ENCODE data around the gene HERC6. TPM values are rescaled to one million over a fixed set of nuclear protein-coding genes. Genes with fewer than 3 reads are reported as not detected.
"Not testable (repeated sequence)": the region's sequence is repeated elsewhere in the genome, so short reads cannot be mapped to it uniquely, and the experiment has no call there.

HERC6 gene
- total RNA-seq, 1 donor from 2014 or later = 2.4 TPM

GRCh38 chr4:88447371-88448095 lies 68.9 kb downstream of the HERC6 start:
- no peak for DNase-seq (ENCODE audit: low read depth)
- H3K4me3 ChIP-seq (ENCODE audit: low read depth, low read length) = no peak overlapping the region
- TF ChIP-seq, protein P1, sequence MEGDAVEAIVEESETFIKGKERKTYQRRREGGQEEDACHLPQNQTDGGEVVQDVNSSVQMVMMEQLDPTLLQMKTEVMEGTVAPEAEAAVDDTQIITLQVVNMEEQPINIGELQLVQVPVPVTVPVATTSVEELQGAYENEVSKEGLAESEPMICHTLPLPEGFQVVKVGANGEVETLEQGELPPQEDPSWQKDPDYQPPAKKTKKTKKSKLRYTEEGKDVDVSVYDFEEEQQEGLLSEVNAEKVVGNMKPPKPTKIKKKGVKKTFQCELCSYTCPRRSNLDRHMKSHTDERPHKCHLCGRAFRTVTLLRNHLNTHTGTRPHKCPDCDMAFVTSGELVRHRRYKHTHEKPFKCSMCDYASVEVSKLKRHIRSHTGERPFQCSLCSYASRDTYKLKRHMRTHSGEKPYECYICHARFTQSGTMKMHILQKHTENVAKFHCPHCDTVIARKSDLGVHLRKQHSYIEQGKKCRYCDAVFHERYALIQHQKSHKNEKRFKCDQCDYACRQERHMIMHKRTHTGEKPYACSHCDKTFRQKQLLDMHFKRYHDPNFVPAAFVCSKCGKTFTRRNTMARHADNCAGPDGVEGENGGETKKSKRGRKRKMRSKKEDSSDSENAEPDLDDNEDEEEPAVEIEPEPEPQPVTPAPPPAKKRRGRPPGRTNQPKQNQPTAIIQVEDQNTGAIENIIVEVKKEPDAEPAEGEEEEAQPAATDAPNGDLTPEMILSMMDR (conservative IDR thresholded peaks at IDR 0.05; ENCODE audit: low read depth, low read length) = no peak

- not testable (repeated sequence) for H3K4me3 ChIP-seq (ENCODE audit: low read depth, low read length); DNase-seq (ENCODE audit: low read depth)
Observed at GRCh38 chr4:88448211-88448765, 69.6 kb downstream of the HERC6 start.

DNA sequence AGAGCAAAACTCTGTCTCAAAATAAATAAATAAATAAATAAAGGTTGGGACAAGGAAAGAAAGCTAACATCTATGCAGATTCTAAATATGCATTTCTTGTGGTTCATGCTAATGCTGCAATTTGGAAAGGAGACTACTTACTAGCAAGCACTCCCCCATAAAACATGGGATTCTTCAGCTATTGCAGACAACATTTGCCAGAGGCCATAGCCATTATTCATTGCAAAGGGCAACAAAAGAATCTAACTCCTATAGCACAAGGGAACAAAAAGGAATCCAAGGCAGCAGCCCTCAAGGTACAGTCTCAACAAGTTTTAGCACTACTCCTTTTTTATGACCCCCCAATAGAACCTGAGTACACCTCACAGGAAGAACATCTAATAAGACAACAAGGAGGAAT lies 70.2 kb downstream of the HERC6 start:
- no peak overlapping the region for H3K4me3 ChIP-seq (ENCODE audit: low read depth, low read length)
- TF ChIP-seq, protein P1 (conservative IDR thresholded peaks at IDR 0.05; ENCODE audit: low read depth, low read length) = no peak
- no peak for DNase-seq (ENCODE audit: low read depth)

GRCh38 chr4:88449290-88449689 lies 70.6 kb downstream of the HERC6 start:
- DNase-seq (ENCODE audit: low read depth) = no peak

DNA sequence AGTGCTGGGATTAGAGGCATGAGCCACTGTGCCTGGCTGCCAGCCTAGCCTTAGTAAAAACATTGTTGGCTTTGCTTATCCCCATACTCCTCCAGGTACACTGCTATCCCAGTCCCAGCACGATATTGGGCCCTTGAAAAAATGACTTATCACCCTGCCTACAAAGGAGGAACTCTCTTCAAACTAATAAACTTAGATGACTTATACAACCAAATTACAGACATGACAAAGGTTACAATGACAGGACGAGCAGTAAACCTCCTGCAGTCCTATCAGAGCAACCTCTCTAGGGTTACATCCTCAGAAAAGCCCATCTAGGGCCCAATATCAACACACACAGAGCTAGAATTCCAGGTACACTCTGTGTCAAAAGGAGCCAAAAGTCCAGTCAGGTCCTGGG lies 72.6 kb downstream of the HERC6 start:
- no peak for DNase-seq (ENCODE audit: low read depth)
- H3K4me3 ChIP-seq (ENCODE audit: low read depth, low read length) = no peak overlapping the region
- TF ChIP-seq, protein P1 (conservative IDR thresholded peaks at IDR 0.05; ENCODE audit: low read depth, low read length) = no peak

More at GRCh38 chr4:88449290-88449689, 70.6 kb downstream of the HERC6 start:
- no peak overlapping the region for H3K4me3 ChIP-seq (ENCODE audit: low read depth, low read length)
- TF ChIP-seq, protein P1 (conservative IDR thresholded peaks at IDR 0.05; ENCODE audit: low read depth, low read length) = no peak

GRCh38 chr4:88452912-88453311 lies 74.3 kb downstream of the HERC6 start:
- no peak for DNase-seq (ENCODE audit: low read depth)
- TF ChIP-seq, protein P1 (conservative IDR thresholded peaks at IDR 0.05; ENCODE audit: low read depth, low read length) = no peak
- no peak overlapping the region for H3K4me3 ChIP-seq (ENCODE audit: low read depth, low read length)

DNA sequence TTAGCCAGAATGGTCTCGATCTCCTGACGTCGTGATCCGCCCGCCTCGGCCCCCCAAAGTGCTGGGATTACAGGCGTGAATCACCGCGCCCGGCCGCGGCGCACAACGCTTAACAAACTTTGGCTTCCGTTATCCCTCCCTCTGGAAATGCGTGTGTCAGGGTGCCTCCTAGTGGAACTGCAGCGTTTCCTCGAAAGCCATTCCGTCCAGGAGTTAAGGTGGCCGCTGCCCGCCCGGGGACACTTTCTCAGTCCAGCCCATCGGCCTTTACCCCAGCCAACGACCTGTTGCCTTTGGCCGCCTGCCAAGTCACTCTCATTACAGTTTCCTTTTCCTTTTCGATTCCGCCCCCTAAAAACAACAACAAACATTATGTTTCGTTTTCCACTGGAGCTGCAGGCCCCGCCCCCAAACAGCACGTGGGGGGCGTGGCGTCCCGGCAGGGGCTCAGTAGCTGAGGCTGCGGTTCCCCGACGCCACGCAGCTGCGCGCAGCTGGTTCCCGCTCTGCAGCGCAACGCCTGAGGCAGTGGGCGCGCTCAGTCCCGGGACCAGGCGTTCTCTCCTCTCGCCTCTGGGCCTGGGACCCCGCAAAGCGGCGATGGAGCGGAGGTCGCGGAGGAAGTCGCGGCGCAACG lies 78.1 kb downstream of the HERC6 start, which contains the start of gene HERC5:
Gene HERC5, plus strand, starts transcription at position 450 of the 637 bp plus-strand sequence. Its CDS starts 151 bp downstream, at position 601.
- peak within 1 kb of the TSS; percentile 58 for H3K4me3 ChIP-seq (ENCODE audit: low read depth, low read length)
- TF ChIP-seq, protein P1 (conservative IDR thresholded peaks at IDR 0.05; ENCODE audit: low read depth, low read length) = peak; percentile 71
- peak; percentile 76 for DNase-seq (ENCODE audit: low read depth)
